GM19240 (cell line): ENCODE results near the gene TMEM86A.

Experiments used
- DNase-seq: peaks from one replicate; pipeline ENCODE4 v3.0.0; 2011; ENCODE audit warnings: low spot score; ENCODE audit not compliant: insufficient read length

Gene TMEM86A

DNA sequence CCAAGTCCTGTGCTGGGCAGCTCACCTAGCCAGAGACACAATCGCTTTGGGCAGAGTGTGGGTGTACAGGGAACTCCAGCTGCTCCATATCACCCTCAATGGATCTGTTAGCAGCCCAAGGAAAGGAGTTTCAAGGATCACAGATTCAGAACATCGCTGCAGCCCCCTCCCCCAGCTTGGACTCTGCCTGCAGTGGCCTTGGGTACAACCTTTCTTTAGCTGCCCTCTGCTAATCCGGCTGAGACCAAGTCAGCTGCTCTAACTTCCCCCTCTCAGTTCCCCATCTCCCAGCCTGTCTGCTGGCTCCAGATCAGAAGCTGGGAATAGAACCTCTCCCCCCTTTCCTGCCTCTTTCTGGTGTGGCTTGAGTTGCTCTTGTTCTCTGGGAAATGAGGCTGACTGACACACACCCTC is 1.3 kb downstream of the TMEM86A start:
- DNase-seq = no peak

DNA sequence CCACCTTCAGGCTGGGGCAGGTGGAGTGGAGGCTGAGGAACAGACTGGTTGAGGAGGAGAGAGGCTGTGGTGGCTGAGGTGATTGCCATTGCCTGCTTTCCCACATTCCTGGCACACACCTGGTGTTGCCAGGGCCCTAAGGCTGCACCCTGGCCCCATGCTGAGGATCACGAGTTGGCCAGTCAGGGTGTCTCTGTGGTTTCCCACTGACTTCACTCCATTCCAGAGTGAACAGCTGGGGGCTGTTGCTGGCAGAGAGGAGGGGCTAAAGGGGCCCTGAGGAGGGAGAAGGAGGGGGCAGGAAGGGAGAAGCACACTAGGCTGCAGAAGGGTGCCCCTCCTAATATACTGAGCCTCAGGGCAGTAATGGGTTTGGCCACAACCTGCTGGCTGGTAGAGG is 1.8 kb downstream of the TMEM86A start:
- DNase-seq = no peak

DNA sequence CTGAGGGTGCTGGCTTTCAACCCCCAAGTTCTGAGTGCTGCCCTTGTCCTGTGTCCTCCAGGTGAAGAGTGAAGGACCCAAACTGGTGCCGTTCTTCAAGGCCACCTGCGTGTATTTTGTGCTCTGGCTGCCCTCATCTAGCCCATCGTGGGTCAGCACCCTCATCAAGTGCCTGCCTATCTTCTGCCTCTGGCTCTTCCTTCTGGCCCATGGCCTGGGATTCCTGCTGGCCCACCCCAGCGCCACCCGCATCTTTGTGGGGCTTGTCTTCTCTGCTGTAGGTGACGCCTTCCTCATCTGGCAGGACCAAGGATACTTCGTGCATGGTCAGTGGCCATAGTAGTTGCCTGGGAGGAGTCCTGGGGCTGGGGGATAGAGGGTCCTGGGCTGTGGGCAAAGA is 2.3 kb downstream of the TMEM86A start:
- no peak for DNase-seq

DNA sequence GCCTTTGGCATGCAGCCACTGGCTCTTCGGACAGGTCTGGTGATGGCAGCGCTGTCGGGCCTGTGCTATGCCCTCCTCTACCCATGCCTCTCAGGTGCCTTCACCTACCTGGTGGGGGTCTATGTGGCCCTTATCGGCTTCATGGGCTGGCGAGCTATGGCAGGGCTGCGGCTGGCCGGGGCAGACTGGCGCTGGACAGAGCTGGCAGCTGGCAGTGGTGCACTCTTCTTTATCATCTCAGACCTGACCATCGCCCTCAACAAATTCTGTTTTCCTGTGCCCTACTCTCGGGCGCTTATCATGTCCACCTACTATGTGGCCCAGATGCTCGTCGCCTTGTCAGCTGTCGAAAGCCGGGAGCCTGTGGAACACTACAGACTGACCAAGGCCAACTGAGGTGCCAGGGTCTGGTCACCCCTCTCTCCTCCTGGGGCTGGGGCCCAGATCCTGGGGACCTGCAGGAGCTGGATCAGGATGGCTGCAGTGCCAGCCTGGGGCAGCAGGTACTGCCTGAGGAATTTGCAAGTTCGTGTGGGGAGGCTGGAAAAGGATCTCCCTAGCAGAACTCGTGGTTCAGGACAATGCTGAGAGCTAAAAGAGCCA is 3.1 kb downstream of the TMEM86A start:
- no peak for DNase-seq

DNA sequence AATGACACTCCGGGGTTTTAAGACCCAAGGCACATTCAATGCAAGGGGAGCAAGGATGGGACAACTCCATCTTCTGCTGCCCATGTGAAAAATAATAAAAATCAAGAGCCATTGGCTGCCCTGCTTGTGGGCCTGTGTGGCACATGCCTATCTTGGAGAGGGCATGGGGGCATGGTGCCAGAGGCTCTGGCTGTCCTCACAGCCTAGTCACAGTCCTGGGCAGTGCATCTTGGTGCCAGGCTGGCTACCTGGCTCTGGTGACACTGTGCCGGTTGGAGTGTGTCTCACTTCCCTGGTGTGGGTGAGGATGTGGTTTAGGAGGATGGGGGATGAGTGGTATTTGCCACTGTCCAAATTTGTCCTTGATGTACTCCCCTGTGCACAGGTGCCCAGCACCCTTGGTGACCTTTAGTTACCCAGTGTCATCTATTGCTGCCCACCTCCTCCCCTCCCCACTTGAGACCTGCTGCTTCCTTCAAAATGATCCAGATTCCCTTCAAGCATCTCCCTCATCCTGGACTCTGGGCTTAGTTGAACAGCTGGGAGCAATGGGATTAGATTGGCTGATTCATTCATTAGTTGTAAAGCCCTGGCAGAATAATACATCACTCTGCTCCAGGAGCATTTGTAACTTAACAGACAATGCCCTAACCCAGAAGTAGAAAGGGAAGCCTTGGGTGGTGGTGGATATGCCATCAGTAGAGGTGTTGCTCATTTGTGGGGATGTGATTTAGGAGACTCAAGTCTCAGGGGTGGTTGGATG is 4.6 kb downstream of the TMEM86A start:
- no peak for DNase-seq

DNA sequence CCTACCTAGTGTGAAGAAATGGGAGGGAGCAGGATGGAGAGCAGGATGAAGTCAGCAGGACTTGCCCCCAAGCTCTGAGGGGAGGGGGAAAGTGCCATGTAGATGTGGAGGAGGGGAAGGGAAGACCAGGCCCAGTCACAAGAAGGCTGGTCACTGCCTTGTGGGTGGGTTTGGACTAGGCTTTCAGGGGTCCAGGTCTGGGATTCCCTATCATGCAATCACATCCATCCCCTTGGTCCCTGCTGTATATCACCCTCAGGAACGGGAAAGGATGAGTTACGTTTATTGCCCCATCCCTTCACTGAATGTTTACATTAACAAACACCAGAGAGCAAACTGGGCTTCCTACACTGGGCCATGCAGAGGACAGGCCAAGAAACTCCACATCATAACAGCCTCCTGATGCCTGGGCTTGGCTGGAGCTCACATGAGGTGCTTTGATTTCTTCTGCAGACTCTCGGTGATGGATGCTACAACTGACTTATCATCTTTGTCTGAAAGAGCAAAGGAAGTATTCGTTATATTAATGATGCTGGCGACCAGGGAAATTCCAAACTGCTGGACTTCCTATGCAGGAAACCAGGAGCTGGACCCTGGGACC is 5.6 kb downstream of the TMEM86A start:
- no peak for DNase-seq

DNA sequence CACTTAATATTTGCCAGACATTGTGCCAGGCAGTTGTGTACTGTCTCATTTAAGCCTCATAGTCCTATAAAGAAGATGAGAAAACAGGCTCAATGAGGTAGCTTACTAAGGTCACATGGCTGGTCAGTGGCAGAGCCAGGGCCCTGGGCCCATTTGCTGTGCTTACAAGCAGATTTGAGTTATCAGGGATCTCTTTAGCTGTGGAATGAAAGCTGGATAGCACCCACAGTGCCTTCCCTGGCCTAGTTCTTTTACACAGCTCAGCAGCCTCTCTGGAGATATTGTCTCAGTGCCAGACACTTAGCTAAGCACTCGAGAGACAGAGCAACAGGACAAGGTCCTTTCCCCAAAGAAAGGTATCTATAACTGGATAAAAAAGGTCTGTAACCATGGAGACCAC is 6.1 kb downstream of the TMEM86A start:
- no peak for DNase-seq

DNA sequence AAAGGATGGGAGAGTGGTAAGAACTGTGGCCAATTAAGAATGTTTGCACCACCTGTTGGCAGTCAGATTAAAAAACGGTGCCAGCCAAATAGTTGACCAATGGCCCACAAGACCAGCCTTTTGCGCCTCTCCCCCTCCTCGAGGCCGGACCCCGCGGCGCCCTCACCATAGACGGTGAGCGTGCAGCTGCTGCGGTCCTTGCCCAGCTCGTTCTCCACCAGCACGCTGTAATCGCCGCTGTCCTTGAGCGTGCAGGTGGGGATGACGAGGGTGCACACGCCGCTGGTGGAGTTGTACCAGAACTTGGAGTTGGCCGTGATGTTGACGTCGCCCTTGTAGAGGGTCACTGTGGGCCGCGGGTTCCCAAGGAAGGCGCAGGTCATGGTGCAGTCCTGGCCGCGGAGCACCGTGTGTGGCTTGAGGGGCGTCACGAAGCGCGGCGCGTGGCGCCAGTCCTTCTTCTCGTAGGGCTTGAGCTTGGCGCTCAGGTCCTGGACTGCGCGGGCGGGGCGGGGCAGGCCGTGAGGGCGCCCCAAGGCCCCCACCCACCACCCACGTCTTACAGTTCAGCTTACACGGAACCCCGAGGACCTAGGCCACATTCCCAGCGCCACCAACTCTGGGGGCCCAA is 7.2 kb downstream of the TMEM86A start:
- DNase-seq = no peak

DNA sequence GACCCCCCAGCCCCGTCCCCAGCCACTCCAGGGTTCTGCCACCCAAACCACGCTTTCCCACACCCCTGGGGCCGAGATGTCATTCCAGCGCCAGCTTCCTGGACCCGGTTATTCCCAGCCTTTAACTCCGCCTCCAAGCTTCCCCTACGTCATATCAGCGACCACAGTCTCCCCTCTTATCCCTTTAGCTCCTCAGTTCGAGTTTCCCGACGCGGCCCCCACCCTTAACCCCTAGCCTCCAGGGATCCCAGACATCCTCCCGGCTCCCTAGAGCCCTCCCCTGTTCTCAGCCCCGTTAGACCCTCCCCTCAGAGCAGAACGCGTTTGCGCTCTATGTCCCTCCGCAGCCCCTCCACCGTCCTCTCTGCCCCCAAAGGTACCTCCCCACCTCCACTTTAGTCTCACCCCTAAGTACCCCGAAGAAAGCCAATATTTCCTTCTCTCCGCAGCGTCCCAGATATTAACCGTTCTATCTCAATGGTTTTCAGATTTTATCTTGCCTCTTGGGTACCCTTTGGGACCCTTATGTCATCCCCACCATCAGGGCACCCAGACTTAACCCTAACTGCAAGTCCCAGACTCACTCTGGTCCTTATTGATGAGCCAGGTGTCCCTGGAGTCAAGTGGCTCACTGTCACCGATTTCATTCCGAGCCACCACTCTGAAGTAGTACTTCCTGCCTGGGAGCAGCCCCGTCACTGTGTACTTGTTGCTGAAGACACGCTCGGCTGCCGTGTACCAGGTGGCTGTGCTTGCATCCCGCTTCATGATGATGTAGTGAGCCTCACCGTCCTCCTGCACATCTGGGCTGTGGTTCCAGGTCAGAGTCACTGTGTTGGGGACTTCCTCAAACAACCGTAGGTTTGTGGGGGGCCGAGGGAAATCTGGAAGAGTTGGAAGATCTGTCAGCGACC is 8.0 kb downstream of the TMEM86A start:
- no peak for DNase-seq

DNA sequence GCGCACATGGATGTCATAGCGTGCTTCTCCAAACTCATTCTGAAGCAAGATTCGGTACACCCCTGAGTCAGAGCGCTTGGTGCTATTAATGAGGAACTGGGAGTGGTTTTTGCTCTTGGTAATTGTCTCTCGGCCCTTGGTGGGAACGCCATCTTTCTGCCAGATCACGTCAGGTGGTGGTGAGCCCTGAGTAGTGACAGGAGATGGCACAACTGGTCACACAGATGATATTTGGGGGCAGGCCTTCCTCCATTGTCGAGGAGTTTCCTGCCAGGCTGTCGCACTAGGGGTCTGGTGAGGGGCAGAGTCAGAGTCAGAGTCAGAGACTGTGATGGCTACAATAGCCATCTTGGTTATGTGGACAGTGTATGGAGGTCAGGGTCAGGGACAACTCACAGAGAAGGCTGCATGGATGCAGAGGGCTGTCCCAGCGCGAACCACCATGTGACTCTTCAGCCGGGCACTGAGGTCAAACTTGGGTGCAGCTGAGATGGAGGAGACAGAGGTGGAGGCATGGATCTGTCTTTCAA is 9.3 kb downstream of the TMEM86A start:
- DNase-seq = no peak

DNA sequence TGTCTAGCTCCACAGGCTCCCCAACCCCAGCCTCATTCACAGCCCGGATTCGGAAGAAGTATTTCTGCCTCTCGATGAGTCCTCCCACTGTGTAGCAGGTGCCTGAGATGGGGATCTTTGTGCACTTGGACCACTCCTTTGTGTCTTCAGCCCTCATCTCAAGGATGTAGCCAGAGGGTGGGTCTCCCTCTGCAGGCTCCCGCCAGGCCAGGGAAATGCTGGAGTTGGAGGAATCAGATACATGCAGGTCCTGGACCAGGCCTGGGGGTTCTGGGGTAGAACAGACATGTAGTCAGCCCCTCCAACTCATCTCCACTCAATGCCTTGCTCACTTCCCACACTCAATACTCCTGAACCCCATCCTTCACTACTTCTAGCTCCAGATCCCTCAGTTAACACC is 10.8 kb downstream of the TMEM86A start:
- no peak for DNase-seq

DNA sequence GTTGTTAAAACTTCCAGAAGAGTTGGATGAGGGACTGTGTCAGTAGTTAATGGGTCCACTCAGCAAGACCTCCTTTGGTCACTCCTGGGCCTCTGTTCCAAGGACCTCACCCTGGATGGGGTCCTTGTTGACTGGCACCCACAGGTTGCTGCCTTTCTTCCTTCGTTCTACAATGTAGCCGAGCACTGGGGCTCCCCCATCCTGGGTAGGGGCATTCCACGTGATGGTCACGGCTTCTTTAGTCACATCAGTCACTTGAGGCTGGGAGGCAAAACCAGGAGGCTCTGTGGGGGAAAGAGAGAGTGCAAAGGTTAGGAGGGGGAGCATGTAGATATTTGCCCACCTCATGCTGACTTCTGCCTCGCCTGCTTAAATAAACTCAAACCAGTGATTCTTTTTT is 12.0 kb downstream of the TMEM86A start:
- DNase-seq = no peak

DNA sequence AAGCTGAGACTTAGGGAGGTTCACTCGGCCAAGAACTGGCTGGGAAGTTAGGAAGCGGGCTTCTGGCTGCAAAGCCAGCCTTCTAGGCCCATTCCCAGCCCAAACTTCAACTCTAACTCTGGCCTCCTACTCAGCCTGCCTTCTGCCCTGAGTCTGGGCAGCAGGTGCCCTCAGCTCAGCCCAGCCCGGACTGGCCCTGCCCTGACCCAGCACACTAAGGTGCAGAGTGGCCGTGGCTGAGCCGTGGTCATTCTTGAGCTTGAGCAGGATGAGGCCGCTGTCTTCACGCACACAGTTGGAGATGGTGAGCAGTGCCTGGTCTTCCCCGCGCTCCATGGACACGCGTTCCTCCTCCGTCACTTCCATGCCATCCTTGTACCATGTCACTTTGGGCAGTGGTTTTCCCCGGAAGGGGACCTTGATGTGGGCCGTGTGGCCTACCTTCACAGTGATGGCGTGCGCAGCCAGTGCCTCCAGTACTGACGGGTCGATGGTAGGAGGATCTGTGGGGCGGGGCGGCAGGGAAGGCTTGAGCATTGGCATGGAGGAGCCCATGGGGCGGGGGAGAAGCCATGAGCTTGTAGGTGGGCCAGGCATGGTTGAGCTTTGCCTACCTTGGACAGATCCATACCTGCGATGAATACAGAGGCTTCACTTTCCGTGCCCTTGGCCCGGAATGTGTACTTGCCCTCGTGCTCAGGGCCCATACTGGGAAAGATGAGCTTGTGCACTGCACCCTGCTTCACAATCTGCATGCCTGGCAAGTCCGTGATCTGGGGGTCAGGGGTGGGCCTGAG is 15.3 kb downstream of the TMEM86A start:
- no peak for DNase-seq

DNA sequence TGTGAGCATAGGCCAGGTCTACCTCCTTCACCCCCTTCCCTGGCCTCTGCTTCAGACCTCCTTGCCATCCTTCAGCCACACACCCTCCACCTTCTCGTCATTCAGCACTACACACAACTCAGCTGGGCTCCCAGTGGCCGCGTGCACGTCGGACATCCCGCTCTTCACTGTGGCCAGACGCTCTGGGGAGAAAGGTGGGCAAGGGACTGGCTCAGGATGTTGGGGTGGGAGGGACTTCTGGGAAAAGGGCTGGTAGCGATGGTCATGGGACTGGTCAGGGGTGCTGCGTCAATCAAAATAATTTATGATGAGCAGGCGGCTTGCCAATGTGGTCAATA is 15.8 kb downstream of the TMEM86A start:
- no peak for DNase-seq

DNA sequence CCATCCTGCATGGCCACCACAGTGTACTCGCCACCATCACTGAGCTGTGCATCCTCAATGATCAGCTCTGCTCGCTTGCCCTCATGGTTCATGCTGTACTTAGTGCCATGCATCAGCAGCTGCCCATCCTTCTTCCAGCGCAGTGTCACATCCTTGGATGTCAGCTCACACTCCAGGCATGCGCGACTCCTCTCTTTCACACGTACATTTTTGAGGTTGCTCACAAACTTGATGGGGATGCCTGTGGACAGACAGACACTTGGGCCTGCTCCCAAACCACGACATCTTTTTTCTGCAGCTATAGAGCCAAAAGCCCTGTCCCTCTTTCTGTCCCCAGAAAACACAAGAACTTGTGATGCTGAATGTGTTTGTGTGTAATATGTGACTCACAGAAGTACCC is 16.9 kb downstream of the TMEM86A start:
- no peak for DNase-seq

DNA sequence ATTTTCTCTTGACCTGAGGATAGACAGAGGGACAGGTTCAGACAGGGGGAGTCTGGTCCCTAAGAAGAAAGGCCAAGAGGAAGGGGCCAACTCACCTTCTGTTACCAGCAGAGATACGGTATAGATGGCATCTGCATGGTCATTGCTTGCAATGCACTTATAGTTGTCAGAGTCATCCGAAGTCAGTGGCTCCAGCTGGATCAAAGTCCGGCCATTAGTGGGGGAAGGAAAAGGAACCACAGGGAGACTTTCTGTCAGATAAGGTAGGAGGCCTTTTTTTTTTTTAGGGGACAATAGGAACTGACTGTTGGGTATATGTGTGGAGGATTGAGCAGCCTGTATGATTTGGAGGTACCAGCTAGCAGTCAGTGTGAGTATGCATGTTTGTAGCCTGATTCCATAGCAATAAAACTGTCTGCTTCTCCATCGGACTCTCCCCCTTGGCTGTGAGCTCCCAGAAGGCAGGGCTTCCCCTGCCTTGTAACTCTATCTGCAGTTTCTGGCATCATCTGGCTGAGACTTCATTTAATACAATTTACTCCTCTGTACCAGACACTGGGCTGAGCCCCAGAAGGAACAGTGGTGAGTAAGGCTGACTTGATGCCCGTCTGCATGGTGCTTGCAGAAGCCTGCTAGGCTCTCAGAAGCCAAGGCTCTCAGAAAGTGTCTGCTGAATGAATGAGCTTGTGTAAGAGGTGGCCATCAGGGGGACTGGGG is 21.7 kb downstream of the TMEM86A start:
- no peak for DNase-seq

DNA sequence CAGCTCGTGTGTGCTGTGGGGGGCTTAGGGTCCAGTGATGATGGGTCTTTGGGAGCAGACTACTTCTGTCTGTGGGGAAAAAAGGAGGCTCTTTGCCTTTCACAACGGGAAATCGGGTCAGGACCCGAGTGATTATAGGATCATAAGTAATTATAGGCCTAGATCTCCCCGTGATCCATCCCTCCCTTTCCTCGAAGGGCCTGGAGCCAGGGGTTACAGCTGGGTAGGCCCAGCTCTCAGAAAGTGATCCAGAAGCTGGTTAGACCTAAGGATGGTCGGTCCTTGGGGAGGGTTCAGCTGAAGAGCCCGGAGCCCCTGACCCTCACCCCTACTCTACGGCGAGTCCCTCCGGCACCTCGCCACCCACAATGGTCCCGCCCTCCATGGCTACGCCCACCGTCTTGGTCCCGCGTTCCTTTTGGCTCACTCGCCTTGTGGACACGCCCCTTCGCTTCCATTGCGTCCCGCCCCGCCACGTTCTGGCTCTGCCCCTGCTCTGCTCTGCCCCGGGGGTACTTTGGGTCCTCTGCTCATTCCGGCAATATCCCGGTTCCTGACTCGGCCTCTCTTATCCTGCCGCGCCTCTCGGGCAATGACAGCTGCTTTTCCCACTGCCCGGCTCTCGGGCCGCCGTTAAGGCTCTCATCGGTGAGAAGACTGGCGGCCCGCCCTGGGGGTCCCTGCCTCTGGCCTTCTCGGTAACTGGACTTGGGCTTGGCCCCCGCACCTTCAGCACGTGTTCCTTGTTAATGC is 22.4 kb downstream of the TMEM86A start:
- peak; percentile 43 for DNase-seq

DNA sequence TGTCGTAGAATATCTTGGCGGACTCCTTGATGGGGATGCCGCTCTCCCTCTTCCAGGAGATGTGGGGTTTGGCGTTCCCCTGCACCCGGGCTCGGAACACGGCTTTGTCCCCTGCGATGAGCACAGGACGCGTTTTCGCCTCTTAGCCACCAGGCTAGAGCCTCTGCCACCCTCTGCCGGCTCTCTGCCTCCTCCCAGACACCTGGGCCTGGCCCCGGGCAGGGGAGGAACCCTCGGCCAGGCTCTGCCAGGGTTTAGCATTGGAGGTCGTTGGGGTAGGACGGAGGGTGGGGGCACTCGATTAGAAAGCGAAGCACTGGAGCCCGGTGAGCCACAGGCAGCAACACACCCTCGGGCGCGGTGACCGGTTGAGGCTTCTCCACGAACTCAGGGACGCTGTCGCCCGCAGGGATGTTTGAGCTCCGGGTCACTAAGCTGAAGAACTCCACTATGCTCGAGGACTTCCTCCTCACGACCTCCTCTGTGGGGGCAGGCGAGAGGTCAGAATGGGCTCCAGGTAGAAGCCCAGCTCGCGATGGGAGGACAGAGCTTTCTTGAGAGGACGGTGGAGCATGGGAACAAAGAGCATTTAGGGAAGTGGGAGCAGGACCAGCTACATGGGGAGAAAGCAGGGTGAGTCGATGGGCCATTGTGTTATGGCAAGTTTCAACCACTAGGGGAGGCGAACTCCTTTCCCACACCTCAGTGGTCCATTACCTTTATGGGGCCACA is 23.1 kb downstream of the TMEM86A start:
- DNase-seq = peak; percentile 51

DNA sequence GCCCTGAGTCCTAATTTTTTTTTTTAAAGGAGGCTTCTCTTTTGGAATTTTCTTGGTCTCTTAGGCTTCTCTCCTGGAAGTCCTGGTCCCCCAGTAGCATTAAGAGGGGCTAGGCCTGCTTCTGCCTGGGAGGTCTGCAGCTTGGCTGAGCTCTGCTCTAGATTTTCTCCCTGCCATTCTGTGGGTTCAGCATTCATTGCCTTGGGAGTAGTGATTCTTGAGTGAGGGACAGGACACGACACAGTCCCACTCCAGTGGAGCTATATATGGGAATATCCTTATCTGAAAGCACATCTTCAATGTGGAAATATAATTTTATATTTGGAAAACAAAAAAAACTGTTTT is 23.7 kb downstream of the TMEM86A start:
- DNase-seq = no peak
